Stimulated activated CD8-positive, alpha-beta memory T cell treated with anti-CD3 and anti-CD28 coated beads, Interleukin-7, amount 100 ng/mL, for 24 hours (primary cell): Measurements from ENCODE around the gene IL1R1.
A peak's percentile ranks its signal among the peaks of the same experiment; 100 is the strongest.
"Not testable (repeated sequence)": the region's sequence is repeated elsewhere in the genome, so short reads cannot be mapped to it uniquely, and the experiment has no call there.

Source experiments
- DNase-seq: peaks from one replicate; pipeline ENCODE4 v3.0.0-alpha.2; 2020; ENCODE audit warnings: low read depth

The IL1R1 gene, protein sequence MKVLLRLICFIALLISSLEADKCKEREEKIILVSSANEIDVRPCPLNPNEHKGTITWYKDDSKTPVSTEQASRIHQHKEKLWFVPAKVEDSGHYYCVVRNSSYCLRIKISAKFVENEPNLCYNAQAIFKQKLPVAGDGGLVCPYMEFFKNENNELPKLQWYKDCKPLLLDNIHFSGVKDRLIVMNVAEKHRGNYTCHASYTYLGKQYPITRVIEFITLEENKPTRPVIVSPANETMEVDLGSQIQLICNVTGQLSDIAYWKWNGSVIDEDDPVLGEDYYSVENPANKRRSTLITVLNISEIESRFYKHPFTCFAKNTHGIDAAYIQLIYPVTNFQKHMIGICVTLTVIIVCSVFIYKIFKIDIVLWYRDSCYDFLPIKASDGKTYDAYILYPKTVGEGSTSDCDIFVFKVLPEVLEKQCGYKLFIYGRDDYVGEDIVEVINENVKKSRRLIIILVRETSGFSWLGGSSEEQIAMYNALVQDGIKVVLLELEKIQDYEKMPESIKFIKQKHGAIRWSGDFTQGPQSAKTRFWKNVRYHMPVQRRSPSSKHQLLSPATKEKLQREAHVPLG

DNA sequence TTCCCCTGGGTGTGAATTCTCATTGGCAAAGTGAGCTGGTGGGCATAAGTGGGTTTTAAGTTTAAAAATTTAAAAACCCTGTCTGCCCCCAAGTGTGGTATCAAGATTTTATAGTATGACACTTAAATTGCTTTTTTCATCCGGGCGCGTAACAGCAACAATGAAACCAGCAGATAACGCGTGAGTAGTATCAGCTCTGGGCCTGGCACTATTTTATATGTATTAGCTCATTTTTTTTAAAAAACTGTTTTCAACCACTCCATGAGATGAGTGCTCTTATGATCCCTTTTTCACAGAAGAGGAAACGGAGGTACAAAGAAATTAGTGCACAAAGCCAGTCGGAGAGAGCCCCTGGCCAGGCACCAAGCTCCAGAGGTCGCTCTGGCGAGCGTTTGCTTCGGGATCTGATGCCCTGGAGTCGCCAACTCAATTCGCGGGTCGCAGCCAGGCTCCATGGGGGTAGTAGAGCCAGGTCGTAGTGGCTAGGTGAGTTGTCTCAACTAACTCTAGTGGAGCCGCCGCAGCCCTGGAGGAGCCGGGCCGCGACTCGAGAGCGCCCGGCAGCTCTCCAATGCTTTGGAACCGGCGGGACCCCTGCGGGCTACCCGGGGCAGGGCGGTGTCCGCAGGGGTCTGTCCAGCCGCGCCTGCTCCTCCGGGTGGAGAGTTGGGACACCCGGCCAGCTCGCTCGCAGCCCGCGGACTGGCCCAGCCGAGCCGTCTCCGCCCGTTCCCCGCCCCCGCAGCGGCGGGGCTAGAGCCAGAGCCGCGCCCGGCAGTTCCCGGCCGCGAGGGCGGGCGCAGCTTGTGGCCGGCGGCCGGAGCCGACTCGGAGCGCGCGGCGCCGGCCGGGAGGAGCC lies at the start of gene IL1R1:
IL1R1 (plus strand) TSS at position 777 of the 859 bp plus-strand sequence. CDS start 14,979 bp downstream, outside the sequence.
- no peak for DNase-seq

DNA sequence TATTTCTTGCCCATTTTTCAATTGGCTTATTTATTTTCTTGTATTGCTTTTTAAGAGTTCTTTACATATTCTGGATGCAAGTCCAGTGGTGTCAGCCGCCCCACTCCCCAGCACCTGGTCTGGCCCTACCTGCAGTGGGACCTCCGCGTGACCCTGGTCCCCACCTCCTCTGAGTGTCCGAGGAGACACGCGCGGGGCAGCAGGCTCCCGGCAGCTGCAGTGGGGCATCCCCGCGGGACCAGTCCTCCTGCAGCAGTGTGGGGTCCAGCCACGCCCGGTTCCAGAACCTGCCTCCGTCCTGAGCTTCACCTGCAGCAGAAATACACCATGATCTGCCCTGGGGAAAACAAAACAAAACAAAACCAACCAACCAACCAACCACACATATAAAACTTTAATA lies 48.9 kb upstream of the IL1R1 start:
- DNase-seq = no peak

DNA sequence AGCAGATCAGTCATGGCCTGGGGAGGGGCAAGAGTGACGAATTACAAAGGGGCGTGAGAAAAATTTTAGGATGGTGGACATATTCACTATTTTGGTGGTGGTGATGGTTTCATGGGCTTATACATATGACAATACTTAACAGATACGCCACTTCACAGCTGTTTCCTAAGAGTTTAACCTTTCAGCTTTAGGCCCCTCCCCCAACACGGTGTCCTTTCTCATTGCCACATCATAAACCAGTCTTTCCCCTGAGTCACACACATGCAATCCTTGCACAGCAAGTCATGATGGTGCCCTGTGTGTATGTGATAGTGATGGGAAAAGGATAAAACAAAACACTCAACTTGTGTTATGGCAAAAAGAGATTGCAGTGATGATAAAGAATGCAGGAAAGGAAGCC lies 47.6 kb upstream of the IL1R1 start:
- no peak for DNase-seq

DNA sequence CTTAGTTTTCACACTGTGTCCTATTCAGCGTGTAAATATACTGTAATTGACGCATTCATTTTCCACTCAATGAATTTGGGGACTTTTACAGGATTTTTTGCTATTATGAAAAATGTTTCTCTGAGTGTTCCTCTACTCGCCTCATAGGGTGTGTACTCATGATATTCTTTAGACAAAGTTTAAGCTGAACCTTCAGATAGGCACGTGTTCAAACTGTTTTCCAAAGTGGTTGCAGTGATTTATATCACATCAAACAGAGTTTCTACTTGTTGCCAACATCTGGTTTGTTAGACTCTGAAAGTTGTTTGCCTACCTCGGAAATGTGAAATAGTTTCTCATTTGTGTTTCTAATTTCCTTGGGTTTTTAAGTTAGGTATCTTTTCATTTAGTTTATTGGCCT lies 46.4 kb upstream of the IL1R1 start:
- no peak for DNase-seq

DNA sequence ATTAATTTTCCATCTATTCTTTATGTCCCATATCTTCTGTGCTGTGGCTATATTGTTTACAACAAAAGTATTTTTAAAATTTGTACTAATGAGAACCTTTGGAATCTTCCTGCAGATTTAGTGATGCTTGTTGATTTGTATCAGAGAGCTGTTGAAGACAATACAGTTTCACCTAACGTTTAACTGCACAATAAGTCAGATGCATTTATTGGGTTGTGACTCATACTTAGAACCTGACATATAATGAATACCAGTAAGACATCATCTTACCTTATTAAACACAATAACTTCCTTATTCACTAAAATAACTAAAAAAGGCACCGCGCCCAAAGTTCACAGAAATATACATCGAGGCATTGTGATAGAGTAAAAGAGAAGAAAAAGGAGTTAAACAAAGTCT lies 43.8 kb upstream of the IL1R1 start:
- no peak for DNase-seq

DNA sequence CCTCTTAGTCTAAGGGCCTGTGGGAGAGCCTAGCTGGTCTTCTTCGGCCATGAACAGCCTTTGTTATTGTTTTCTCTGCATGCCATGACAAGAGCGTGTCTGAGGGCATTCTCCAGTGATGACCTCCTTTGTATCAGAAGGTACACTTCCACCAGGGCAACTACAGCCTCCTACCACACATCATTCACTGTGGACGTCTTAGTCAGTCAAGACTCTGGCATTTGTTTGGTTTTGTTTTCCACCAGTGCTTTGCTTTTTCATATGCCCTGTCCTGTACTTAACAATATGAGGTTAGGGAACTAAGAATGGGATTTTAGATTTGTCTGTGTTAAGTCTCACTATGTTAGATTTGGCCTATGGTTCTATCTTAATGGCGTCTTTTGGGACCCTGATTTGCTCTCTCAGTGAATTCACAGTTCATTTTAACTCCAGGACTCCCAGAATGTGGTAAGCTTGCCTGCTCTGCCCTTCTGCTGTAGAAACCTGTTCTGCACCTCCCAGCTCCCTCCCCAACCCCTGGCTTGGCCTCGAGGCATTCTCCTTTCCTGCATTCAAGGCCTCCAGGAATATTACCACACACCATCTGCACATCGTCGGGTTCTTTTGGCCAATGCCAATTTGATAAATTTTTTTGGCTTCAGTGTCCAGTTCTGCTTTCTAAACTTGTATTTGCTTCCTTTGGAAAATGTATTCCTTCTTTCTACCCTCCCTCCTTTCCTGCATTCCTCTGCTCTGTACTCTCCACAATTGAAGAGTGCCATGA lies 42.8 kb upstream of the IL1R1 start:
- DNase-seq = no peak

DNA sequence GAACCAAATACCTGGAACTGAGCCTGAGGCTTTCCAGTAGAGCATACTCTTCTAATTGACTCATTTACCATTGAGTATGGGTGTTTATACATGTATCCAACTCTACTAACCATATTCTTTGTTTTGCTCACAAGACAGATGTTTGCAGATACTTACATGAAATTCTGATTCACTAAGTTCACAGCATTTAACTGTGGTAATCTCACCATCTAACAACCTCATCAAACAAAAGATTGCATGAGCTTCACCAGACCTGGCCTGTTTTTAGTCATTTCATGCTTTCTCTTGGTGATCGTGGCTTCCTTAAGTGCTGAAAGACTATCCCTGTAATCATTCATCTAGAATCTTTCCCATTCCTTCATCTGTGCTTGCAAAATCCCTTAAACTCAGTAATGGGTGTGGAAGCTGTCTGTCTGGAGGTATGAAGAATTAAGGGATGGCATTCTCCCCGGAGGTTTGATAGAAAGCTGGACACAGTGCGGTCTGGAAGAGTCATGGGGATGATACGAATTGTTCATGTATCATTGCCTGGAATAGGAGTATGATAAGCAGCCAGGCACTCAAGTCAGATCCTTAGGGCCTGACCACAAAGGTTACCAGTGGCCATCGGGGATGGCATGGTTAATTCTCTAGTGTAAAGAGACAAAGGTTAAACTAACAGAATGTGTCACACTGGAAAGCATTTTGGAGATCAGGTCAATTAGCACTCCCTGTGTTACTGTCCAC lies 42.0 kb upstream of the IL1R1 start:
- no peak for DNase-seq

DNA sequence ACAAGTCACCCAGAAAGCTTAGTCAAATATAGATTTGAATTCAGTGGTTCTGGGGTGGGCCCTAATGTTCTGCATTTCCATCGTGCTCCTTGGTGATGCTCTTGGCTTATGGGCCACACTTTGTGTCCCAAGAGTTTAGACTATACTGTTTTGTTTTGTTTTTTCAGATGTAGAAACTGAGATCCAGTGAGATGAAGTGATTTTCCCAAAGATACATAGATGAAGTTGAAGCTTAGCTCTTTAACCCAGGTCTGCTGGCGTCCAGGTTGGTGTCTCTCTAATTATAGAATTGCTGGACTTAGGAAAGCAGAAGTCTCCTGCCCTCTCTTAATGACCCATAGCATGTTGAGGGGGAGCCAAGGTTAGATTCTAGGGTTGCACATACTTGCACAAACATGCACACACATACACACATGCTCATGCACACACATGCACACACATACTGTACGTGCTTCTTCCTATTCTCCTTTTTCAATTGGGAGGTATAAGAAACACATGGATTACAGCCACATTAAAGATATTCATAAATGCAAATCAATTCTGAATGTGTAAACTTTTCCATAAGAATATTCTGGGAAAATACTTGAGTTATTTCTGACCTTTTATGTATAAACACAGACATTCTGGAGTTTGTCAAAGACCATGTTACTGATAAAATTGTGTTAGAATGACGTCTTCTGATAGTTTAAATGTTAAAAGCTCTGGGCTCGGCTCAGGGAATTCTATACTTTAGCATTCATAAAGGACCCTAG lies 41.3 kb upstream of the IL1R1 start:
- DNase-seq = no peak

DNA sequence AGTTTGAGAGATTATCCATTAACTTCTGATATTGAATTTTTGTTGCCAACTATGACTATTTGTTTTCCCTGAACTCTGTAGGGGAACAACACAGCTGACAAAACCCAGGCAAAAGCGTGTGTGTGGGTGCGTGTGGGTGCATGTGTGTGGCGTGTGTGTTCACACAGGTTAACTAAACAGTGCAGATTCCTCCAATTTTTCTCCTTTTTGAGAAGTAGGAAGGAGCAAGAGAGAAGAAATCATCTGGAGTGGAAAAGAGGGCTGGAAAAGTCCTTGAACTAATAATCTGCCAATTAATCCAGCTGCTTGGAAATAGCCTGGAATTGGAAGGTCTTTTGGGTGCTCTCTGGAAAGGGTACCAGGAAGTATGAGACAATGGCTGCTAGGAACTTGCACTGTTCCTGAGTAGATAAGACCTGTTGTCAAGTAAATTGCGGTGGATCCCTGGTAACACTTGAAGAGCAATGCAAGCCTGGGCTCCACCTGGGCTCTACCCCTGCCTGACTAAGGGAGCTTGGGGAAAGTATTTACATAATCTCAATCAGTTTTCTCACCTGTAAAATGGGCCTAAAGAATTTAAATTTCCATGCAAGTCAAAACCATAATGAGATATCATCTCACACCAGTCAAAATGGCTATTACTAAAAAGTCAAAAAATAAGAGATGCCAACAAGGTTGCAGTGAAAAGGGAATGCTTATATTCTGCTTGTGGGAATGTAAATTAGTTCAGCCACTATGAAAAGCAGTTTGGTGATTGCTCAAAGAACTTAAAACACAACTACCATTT lies 40.5 kb upstream of the IL1R1 start:
- no peak for DNase-seq

DNA sequence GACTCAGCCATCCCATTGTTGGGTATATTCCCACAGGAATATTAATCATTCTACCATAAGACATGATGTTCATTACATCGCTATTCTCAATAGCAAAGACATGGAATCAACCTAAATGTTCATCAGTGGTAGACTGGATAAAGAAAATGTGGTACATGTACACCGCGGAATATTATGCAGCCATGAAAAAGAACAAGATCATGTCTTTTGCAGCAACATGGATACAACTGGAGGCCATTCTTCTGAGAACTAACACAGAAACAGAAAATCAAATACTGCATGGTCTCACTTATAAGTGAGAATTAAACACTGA lies 40.0 kb upstream of the IL1R1 start:
- not testable (repeated sequence) for DNase-seq

DNA sequence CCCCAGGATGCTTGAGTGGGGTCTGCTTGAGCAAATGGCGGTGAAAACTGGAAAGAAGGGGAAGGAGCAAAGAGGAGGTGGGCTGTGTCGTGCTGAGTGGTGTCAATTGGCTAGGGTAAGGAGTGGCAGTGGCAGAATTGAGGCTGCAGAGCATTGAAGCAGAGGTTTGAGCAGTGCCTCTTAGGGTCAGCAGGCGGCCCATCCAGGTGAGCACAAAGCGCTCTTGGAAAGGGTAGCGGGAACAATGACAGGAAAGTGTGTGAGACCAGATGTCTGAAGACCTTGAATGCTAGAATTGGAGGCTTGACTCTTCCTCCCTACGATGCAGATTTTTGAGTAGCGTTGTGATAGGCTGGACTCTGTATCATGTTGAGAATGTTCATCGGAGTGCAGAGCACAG lies 39.3 kb upstream of the IL1R1 start:
- no peak for DNase-seq

DNA sequence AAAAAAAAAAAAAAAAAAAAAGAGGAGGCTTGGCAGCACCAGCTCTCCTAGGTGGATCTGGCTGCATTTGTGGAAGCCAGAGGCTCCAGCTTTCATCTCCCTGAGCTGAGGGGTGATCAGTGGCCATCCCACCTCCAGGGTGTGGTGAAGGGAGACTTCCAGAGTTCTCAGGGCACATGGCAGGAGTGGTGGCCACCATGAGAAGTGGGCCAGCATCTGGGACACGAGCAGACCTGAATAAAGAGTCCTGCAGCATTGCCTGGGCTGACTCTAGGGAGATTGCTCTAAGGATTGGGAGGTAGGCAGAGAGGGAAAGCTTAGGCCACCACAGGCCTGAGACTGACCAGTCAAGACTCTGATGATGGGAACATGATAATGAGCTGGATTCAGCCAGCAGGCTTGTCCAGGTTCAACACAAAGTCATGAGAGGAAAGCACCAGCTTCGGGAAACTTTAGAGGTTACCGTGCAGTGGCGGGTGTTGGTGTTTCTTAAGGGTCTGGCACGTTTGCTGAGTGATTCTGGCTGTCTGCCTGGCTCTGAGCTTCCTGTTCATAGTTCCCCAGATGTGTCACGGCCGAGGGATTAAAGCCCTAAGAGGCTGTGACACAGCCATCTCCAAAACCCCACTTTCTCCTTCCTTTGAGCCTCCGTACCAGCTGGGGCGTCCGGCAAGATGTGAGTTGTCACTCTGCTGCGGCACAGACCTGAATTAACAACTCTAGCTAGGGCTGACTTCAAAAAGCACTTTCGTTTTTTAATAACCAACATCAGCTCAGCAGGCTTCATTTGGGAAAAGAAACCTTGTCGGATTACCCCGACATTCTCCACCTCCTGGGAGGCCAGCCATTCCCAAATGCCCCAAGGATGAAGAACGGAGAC lies 38.3 kb upstream of the IL1R1 start:
- peak; percentile 51 for DNase-seq

DNA sequence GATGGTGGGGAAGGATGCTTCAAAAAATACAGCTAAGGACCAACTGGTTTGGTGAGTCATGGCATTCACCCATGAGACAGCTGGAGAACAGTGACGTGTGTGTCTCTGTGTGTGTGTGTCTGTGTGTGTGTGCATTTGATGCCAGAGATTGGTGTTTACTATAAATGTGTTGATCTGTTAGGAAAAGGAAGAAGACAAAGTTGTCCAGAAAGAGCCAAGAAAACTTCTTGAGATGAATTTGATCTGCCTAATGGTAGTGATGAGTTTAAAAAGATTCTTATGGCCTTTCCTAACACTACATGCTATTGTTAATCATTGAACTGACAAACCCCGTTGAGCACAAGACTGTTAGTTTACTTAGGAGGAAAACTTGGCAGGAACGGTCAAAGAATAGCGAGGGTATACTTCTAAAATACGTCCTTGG lies 36.4 kb upstream of the IL1R1 start:
- DNase-seq = no peak

DNA sequence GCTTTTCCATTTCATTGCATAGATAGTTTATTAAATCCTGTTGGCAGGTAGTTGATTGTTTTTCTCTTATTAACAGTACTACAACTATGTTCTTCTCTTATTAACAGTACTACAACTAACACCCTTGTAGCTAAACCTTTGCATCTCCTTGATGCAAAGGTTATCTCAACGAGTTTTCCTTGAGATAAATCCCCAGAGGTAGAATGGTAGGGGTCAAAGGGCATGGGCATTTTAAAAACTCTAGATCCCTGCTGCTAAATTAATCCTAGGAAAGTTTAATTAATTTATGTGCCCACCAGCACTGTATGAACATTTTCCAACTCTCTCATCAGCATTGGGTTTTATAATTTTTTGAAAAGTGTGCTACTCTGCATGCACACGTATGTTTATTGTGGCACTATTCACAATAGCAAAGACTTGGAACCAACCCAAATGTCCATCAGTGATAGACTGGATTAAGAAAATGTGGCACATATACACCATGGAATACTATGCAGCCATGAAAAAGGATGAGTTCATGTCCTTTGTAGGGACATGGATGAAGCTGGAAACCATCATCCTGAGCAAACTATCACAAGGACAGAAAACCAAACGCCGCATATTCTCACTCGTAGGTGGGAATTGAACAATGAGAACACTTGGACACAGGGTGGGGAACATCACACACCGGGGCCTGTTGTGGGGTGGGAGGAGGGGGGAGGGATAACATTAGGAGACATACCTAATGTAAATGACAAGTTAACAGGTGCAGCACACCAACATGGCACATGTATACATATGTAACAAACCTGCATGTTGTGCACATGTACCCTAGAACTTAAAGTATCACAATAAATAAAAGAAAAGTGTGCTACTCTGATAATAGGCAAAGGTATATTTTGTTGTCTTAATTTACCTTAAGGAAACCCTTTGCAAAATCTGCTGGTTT lies 35.5 kb upstream of the IL1R1 start:
- DNase-seq = not testable (repeated sequence)

DNA sequence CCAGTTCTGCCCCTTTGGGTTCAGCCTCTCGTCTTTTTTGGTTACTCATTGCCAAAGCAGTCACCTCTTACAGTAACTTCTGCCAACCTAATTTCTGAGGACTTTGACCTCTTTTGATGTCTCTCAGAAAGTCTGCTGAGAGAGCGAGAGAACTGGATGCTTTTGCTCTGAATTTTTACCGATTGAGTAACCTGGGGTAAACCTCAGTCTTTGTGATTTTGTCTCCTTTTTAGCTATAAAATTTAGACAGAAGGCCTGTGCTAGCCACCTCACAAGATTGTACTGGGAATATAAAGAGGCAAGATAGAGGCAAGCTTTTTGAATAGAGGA lies 34.8 kb upstream of the IL1R1 start:
- DNase-seq = no peak

DNA sequence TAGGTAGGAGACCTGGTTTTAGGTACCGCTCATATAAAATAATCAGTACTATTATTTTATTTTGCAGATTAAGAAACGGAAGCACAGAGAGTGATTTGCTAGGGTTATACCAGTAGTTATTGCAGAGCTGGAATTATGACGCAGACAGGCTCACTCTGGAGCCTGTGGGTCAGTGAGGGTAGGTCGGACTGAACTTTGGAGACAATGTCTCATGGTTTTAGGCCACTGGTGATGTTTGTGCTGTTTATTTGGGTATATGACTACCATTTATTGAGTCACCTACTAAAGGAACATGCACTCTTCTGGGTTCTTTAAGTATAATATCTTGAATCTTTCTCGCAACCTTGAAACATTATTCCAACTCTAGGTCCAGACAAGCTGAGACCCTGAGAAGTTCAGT lies 33.5 kb upstream of the IL1R1 start:
- no peak for DNase-seq

DNA sequence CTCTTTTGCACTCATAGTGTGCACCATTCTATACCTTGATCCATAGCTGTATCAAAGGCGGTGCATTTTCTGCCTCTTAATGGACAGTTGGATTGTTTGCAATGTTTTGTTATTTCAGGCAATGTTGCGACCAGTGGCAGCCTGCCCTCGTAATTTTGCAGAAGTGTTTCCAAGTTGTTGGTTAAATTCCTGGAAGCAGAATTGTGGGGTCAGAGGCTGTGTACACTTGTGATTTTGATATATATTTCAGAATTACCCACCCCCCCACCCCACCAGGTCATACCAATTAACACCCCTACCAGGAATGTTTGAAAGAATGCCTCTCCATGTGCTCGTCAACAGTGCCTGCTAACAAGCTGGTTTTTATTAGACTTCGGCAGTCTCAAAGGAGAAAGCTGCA lies 32.4 kb upstream of the IL1R1 start:
- DNase-seq = no peak
